ENCODE measurements around the gene PRTG.

DNA sequence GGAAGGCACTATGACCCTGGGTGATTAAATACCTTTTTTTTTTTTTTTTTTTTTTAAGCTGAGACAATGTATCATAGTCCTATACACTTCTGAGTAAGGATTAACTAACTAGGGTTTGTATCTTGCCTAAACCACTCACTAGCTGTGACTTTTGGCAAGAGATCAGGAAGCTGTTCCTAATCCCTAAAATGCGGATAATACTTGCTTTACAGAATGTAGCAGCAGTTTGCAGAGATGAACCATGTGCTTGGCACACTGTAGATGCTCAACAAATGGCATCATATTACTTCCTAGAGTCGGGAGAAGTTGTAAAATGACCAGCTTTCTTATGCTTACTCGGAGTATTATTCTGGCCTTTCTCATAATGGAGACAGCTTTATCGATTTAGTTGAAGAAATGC lies 129.2 kb downstream of the PRTG start:
- TF ChIP-seq, protein P1, sequence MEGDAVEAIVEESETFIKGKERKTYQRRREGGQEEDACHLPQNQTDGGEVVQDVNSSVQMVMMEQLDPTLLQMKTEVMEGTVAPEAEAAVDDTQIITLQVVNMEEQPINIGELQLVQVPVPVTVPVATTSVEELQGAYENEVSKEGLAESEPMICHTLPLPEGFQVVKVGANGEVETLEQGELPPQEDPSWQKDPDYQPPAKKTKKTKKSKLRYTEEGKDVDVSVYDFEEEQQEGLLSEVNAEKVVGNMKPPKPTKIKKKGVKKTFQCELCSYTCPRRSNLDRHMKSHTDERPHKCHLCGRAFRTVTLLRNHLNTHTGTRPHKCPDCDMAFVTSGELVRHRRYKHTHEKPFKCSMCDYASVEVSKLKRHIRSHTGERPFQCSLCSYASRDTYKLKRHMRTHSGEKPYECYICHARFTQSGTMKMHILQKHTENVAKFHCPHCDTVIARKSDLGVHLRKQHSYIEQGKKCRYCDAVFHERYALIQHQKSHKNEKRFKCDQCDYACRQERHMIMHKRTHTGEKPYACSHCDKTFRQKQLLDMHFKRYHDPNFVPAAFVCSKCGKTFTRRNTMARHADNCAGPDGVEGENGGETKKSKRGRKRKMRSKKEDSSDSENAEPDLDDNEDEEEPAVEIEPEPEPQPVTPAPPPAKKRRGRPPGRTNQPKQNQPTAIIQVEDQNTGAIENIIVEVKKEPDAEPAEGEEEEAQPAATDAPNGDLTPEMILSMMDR (IDR thresholded peaks at IDR 0.05; ENCODE audit: low read depth, low read length) = no peak
- TF ChIP-seq EZH2phosphoT487 (IDR thresholded peaks at IDR 0.05; ENCODE audit: low read depth) = no peak

Data from OCI-LY3 (cell line).